ENCODE measurements around the gene APOL6. TPM values are rescaled to one million over a fixed set of nuclear protein-coding genes. Genes with fewer than 3 reads are reported as not detected.

Gene APOL6
- total RNA-seq, 1 experiment from 2014 or later = 13.9 TPM

- CTCF ChIA-PET = no interaction called here
- H3K36me3 Mint-ChIP-seq (ENCODE audit: insufficient read depth, unreplicated experiment) = peaks cover 7% of the 10 kb centered on the region
- H3K4me1 Mint-ChIP-seq (ENCODE audit: low read depth, unreplicated experiment) = peaks cover 18% of the 10 kb centered on the region
- Histone ChIP-seq H3K27me3 (replicated peaks; ENCODE audit: control insufficient read depth, insufficient read depth, low read length) (no peaks in the 10 kb centered on the region), H3K4me3 (ENCODE audit: low read depth, low read length) (no peak overlapping the region), H3K4me1 (peaks cover 33% of the 10 kb centered on the region), H3K36me3 (ENCODE audit: control insufficient read depth, insufficient read depth, low read length) (no peaks in the 10 kb centered on the region), H3K9me3 (no peaks in the 10 kb centered on the region)
- TF ChIP-seq, protein P1, sequence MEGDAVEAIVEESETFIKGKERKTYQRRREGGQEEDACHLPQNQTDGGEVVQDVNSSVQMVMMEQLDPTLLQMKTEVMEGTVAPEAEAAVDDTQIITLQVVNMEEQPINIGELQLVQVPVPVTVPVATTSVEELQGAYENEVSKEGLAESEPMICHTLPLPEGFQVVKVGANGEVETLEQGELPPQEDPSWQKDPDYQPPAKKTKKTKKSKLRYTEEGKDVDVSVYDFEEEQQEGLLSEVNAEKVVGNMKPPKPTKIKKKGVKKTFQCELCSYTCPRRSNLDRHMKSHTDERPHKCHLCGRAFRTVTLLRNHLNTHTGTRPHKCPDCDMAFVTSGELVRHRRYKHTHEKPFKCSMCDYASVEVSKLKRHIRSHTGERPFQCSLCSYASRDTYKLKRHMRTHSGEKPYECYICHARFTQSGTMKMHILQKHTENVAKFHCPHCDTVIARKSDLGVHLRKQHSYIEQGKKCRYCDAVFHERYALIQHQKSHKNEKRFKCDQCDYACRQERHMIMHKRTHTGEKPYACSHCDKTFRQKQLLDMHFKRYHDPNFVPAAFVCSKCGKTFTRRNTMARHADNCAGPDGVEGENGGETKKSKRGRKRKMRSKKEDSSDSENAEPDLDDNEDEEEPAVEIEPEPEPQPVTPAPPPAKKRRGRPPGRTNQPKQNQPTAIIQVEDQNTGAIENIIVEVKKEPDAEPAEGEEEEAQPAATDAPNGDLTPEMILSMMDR (IDR thresholded peaks at IDR 0.05; ENCODE audit: insufficient read depth in 1 of 2, low read depth in 1 of 2, low read length in 1 of 2, severe bottlenecking in 1 of 2, unreplicated experiment in 1 of 2) = no peak
- no peaks in the 10 kb centered on the region for H3K9me3 Mint-ChIP-seq (ENCODE audit: unreplicated experiment)
- no peaks in the 10 kb centered on the region for H3K27me3 Mint-ChIP-seq (ENCODE audit: insufficient read depth, unreplicated experiment)
- DNase-seq = no peak
- no peak overlapping the region for H3K4me3 Mint-ChIP-seq (ENCODE audit: unreplicated experiment)
- BruUV-seq (replicated peaks) = no TSS peak
- intact Hi-C loops (cut with micrococcal nuclease; ENCODE audit: unreplicated experiment) = no loop called here
- POLR2A ChIA-PET = no interaction called here
- no peak overlapping the region for H3K27ac Mint-ChIP-seq (ENCODE audit: unreplicated experiment)
These were observed 5.9 kb upstream of the APOL6 start for GRCh38 chr22:35642305-35642741.

GRCh38 chr22:35643991-35644390 lies 4.3 kb upstream of the APOL6 start:
- intact Hi-C loops (cut with micrococcal nuclease; ENCODE audit: unreplicated experiment) = no loop called here
- BruUV-seq (replicated peaks) = no TSS peak
- Histone ChIP-seq H3K9me3 (no peaks in the 10 kb centered on the region), H3K4me3 (ENCODE audit: low read depth, low read length) (no peak overlapping the region), H3K27me3 (replicated peaks; ENCODE audit: control insufficient read depth, insufficient read depth, low read length) (no peaks in the 10 kb centered on the region), H3K36me3 (ENCODE audit: control insufficient read depth, insufficient read depth, low read length) (no peaks in the 10 kb centered on the region), H3K4me1 (peaks cover 31% of the 10 kb centered on the region)
- ChIA-PET POLR2A (no interaction called here), CTCF (no interaction called here)
- Mint-ChIP-seq H3K9me3 (ENCODE audit: unreplicated experiment) (no peaks in the 10 kb centered on the region), H3K36me3 (ENCODE audit: insufficient read depth, unreplicated experiment) (peaks cover 16% of the 10 kb centered on the region), H3K27me3 (ENCODE audit: insufficient read depth, unreplicated experiment) (no peaks in the 10 kb centered on the region), H3K4me1 (ENCODE audit: low read depth, unreplicated experiment) (peaks cover 23% of the 10 kb centered on the region), H3K4me3 (ENCODE audit: unreplicated experiment) (no peak overlapping the region), H3K27ac (ENCODE audit: unreplicated experiment) (no peak overlapping the region)
- TF ChIP-seq, protein P1 (IDR thresholded peaks at IDR 0.05; ENCODE audit: insufficient read depth in 1 of 2, low read depth in 1 of 2, low read length in 1 of 2, severe bottlenecking in 1 of 2, unreplicated experiment in 1 of 2) = no peak
- no peak for DNase-seq

- BruUV-seq (replicated peaks) = no TSS peak
- Mint-ChIP-seq H3K4me1 (ENCODE audit: low read depth, unreplicated experiment) (peaks cover 21% of the 10 kb centered on the region), H3K9me3 (ENCODE audit: unreplicated experiment) (no peaks in the 10 kb centered on the region), H3K4me3 (ENCODE audit: unreplicated experiment) (no peak overlapping the region), H3K27ac (ENCODE audit: unreplicated experiment) (no peak overlapping the region), H3K36me3 (ENCODE audit: insufficient read depth, unreplicated experiment) (peaks cover 11% of the 10 kb centered on the region), H3K27me3 (ENCODE audit: insufficient read depth, unreplicated experiment) (no peaks in the 10 kb centered on the region)
- no peak overlapping the region for H3K4me3 ChIP-seq (ENCODE audit: low read depth, low read length)
- TF ChIP-seq, protein P1 (IDR thresholded peaks at IDR 0.05; ENCODE audit: insufficient read depth in 1 of 2, low read depth in 1 of 2, low read length in 1 of 2, severe bottlenecking in 1 of 2, unreplicated experiment in 1 of 2) = no peak
- no peaks in the 10 kb centered on the region for H3K27me3 ChIP-seq (replicated peaks; ENCODE audit: control insufficient read depth, insufficient read depth, low read length)
- peaks cover 24% of the 10 kb centered on the region for H3K4me1 ChIP-seq
- CTCF ChIA-PET = no interaction called here
- POLR2A ChIA-PET = no interaction called here
- H3K9me3 ChIP-seq = no peaks in the 10 kb centered on the region
- no peak for DNase-seq
- intact Hi-C loops (cut with micrococcal nuclease; ENCODE audit: unreplicated experiment) = no loop called here
- H3K36me3 ChIP-seq (ENCODE audit: control insufficient read depth, insufficient read depth, low read length) = no peaks in the 10 kb centered on the region
These were observed 2.6 kb upstream of the APOL6 start for GRCh38 chr22:35645646-35646045.
